ENCODE results near the gene B3GAT1. TPM values are rescaled to one million over a fixed set of nuclear protein-coding genes. Genes with fewer than 3 reads are reported as not detected.

B3GAT1 gene
- total RNA-seq, 1 experiment from 2014 or later: 34.3 TPM

- H2BK12ac ChIP-seq (ENCODE audit: insufficient read length, low read depth, low read length): no peak overlapping the region
- H3K9ac ChIP-seq (ENCODE audit: extremely low read depth, insufficient read length, low read length): no peak overlapping the region
- H3K23me2 ChIP-seq (ENCODE audit: insufficient read length, low read depth, low read length, poor library complexity, severe bottlenecking): no peaks in the 10 kb centered on the region
- H2BK5ac ChIP-seq (ENCODE audit: insufficient read length, low read length): no peak overlapping the region
- H3K9me3 Mint-ChIP-seq: no peaks in the 10 kb centered on the region
- no peak overlapping the region for H4K8ac ChIP-seq (replicated peaks; ENCODE audit: insufficient read length, low read depth, low read length)
- H2BK20ac ChIP-seq (ENCODE audit: low read depth, low read length, poor library complexity, severe bottlenecking): no peak overlapping the region
- no peaks in the 10 kb centered on the region for H3K79me2 ChIP-seq (ENCODE audit: insufficient read depth, low read length)
- no peak overlapping the region; the same call in 1 of the 2 replicates for H3K14ac ChIP-seq (ENCODE audit: insufficient read depth, low read length)
- H3K18ac ChIP-seq (ENCODE audit: insufficient read length, low read depth, low read length): no peak overlapping the region
- H3K4me1 ChIP-seq (ENCODE audit: insufficient read depth, low read length): no peaks in the 10 kb centered on the region
- H3K9me3 ChIP-seq (ENCODE audit: control insufficient read depth, low read depth, low read length): no peaks in the 10 kb centered on the region
- H3K79me1 ChIP-seq (ENCODE audit: insufficient read depth, low read depth, low read length, poor library complexity, severe bottlenecking): no peaks in the 10 kb centered on the region
- no peak overlapping the region for H3K4me3 Mint-ChIP-seq
- H4K20me1 ChIP-seq (ENCODE audit: control insufficient read depth, insufficient read depth, insufficient read length): no peaks in the 10 kb centered on the region
- H3K27ac ChIP-seq (ENCODE audit: insufficient read length, low read depth, low read length): no peak overlapping the region
- H4K5ac ChIP-seq (ENCODE audit: insufficient read length, low read depth, low read length): no peak overlapping the region
- no peak overlapping the region for H3K4ac ChIP-seq (ENCODE audit: low read depth, low read length)
- TF ChIP-seq CTCF (conservative IDR thresholded peaks at IDR 0.05): no peak
- no peak overlapping the region for H3K4me2 ChIP-seq (ENCODE audit: insufficient read depth, insufficient read length, low read length)
- H2BK15ac ChIP-seq (ENCODE audit: low read depth, low read length): no peak overlapping the region
- no peak for DNase-seq
- no peak overlapping the region for H2AFZ ChIP-seq (ENCODE audit: low read length)
- H3K27me3 ChIP-seq (ENCODE audit: insufficient read depth, low read length): no peaks in the 10 kb centered on the region
- H3K56ac ChIP-seq (ENCODE audit: insufficient read length, low read depth, low read length): no peak overlapping the region
- H2BK120ac ChIP-seq (ENCODE audit: low read depth, low read length, poor library complexity, severe bottlenecking): no peak overlapping the region
- H3K27me3 Mint-ChIP-seq (ENCODE audit: low read depth): no peaks in the 10 kb centered on the region
- H3K27ac Mint-ChIP-seq: no peak overlapping the region
- H2AK5ac ChIP-seq (ENCODE audit: insufficient read length, low read length): no peak overlapping the region
- no peak overlapping the region for H3K23ac ChIP-seq (ENCODE audit: insufficient read length, low read depth, low read length)
- WGBS (ENCODE audit: extremely low coverage, insufficient read length, low lambda C conversion rate): no CpG with 5 or more reads among the region's 24 CpGs
- no peak overlapping the region for H4K91ac ChIP-seq (ENCODE audit: insufficient read length, low read depth, low read length)
- H3K4me1 Mint-ChIP-seq: peaks cover 9 to 10% of the 10 kb centered on the region in 2 experiments
- H3K36me3 Mint-ChIP-seq (ENCODE audit: insufficient read depth in 1 of 3, low read depth in 3 of 3): peaks cover 5 to 31% (median 24%) of the 10 kb centered on the region in 3 experiments; a peak in 6 of 7 replicates
- H3T11ph ChIP-seq (ENCODE audit: low read length): no peak overlapping the region
Measured at GRCh38 chr11:134382830-134383229, 29.2 kb downstream of the B3GAT1 start.
